ENCODE data around the gene MAP3K14.
A peak's percentile ranks its signal among the peaks of the same experiment; 100 is the strongest.

Gene MAP3K14

GRCh38 chr17:45221081-45222013, 95.5 kb downstream of the MAP3K14 start, which contains the start of gene FMNL1:
Gene FMNL1, plus strand, starts transcription at chr17:45221885. Its CDS starts 240 bp downstream, at chr17:45222125.
- peak within 1 kb of the TSS; percentile 81 for H3K4me3 ChIP-seq (ENCODE audit: low read length)
- DNase-seq (ENCODE audit: low read depth, low spot score) = no peak

- no peak overlapping the region for H3K4me3 ChIP-seq (ENCODE audit: low read length)
- no peak for DNase-seq (ENCODE audit: low read depth, low spot score)
Measured at GRCh38 chr17:45220079-45220478, 96.7 kb downstream of the MAP3K14 start.

DNA sequence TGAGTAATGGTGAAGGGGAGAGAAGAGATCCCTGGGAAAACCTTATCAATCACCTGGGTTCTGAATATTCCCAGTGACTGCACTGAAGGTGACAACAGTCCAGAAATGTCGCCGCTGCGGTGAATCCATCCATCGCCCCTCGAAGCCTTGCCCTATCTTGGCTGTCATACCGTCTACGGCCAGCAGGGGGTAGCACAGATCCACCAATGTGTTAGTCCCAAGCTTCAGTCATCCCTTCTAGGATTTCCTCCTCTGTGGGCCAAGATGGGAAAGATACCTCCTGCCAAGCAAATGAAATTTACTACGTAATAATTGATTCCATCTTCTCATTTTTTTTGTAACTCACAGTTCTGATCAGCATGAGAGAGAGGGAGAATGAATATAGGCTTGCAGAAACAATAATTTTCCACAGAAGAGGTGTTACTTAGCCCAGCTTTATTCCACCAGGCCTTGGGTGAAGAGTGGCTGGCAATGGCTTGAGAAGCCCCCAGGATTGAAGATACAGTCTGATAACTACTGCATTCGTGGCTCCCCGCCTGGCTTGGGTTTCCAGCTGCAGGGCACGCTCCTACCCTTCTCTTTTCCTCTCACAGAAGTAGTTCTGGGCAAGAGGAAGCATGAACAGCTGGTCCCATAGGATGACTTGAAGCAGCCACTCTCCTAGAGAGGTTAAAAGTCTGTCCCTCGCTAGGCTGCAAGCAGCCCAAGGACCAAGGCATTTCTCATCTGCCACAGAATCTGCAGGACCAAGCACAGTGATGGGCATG, 97.7 kb downstream of the MAP3K14 start:
- H3K4me3 ChIP-seq (ENCODE audit: low read length) = no peak overlapping the region
- peak; percentile 69 for DNase-seq (ENCODE audit: low read depth, low spot score)
